ENCODE results near the gene NKX2-4.
"Not testable (repeated sequence)": the region's sequence is repeated elsewhere in the genome, so short reads cannot be mapped to it uniquely, and the experiment has no call there.

DNA sequence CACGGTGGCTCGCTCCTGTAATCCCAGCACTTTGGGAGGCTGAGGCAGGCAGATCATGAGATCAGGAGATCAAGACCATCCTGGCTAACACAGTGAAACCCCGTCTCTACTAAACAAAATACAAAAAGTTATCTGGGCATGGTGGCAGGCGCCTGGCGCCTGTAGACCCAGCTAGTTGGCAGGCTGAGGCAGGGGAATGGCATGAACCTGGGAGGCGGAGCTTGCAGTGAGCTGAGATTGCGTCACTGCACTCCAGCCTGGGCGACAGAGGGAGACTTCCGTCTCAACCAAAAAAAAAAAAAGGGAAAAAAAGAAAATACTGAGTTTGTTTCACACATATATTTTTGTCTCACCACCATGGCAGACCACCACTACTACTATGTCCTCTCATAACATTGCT is 31.1 kb downstream of the NKX2-4 start:
- TF ChIP-seq, protein P1, sequence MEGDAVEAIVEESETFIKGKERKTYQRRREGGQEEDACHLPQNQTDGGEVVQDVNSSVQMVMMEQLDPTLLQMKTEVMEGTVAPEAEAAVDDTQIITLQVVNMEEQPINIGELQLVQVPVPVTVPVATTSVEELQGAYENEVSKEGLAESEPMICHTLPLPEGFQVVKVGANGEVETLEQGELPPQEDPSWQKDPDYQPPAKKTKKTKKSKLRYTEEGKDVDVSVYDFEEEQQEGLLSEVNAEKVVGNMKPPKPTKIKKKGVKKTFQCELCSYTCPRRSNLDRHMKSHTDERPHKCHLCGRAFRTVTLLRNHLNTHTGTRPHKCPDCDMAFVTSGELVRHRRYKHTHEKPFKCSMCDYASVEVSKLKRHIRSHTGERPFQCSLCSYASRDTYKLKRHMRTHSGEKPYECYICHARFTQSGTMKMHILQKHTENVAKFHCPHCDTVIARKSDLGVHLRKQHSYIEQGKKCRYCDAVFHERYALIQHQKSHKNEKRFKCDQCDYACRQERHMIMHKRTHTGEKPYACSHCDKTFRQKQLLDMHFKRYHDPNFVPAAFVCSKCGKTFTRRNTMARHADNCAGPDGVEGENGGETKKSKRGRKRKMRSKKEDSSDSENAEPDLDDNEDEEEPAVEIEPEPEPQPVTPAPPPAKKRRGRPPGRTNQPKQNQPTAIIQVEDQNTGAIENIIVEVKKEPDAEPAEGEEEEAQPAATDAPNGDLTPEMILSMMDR (IDR thresholded peaks at IDR 0.05) = not testable (repeated sequence)
- TF ChIP-seq POLR2A (IDR thresholded peaks at IDR 0.05) = not testable (repeated sequence)

Data from vagina (tissue), 2 donors.